Measurements from ENCODE around the gene CLDND1.

Gene CLDND1

GRCh38 chr3:98542623-98543022 lies 19.9 kb upstream of the CLDND1 start:
- H3K4me2 ChIP-seq, result no peak overlapping the region
- H3K9ac ChIP-seq, result no peak overlapping the region
- H3K9me3 ChIP-seq (replicated peaks in 1 of 11), result no peaks in the 10 kb centered on the region
- H3K27ac ChIP-seq, result no peak overlapping the region
- no peaks in the 10 kb centered on the region for H3K27me3 ChIP-seq
- H3K36me3 ChIP-seq, result no peaks in the 10 kb centered on the region
- H3K4me1 ChIP-seq, result peaks cover 0 to 12% (median 0%) of the 10 kb centered on the region in 10 experiments; a peak in 7 of 20 replicates
- no peaks in the 10 kb centered on the region for H4K20me1 ChIP-seq
- TF ChIP-seq Cebpa-rat (IDR thresholded peaks at IDR 0.05), result no peak
- H3K4me3 ChIP-seq, result no peak overlapping the region

- Histone ChIP-seq H3K27me3 (no peaks in the 10 kb centered on the region), H3K4me3 (no peak overlapping the region)
These were observed 19.0 kb upstream of the CLDND1 start for GRCh38 chr3:98541695-98542094.

GRCh38 chr3:98540346-98540745 lies 17.6 kb upstream of the CLDND1 start:
- H3K27ac ChIP-seq, result no peak overlapping the region
- no peaks in the 10 kb centered on the region for H3K36me3 ChIP-seq
- H3K4me1 ChIP-seq, result peaks cover 0 to 12% (median 0%) of the 10 kb centered on the region in 10 experiments; a peak in 7 of 20 replicates
- TF ChIP-seq Cebpa-rat (IDR thresholded peaks at IDR 0.05), result no peak
- H3K27me3 ChIP-seq, result no peaks in the 10 kb centered on the region
- H4K20me1 ChIP-seq, result no peaks in the 10 kb centered on the region
- H3K9ac ChIP-seq, result no peak overlapping the region
- no peak overlapping the region for H3K4me3 ChIP-seq
- H3K4me2 ChIP-seq, result peak overlapping the region in 2 of 11 experiments; percentile 16 to 35; a peak in 3 of 22 replicates
- no peaks in the 10 kb centered on the region for H3K9me3 ChIP-seq (replicated peaks in 1 of 11)

More at GRCh38 chr3:98541695-98542094, 19.0 kb upstream of the CLDND1 start:
- Histone ChIP-seq H3K27ac (no peak overlapping the region), H3K9ac (no peak overlapping the region), H3K36me3 (no peaks in the 10 kb centered on the region), H4K20me1 (no peaks in the 10 kb centered on the region), H3K9me3 (replicated peaks in 1 of 11) (no peaks in the 10 kb centered on the region), H3K4me1 (peaks cover 0 to 12% (median 0%) of the 10 kb centered on the region in 10 experiments; a peak in 7 of 20 replicates), H3K4me2 (no peak overlapping the region)
- TF ChIP-seq Cebpa-rat (IDR thresholded peaks at IDR 0.05), result no peak

DNA sequence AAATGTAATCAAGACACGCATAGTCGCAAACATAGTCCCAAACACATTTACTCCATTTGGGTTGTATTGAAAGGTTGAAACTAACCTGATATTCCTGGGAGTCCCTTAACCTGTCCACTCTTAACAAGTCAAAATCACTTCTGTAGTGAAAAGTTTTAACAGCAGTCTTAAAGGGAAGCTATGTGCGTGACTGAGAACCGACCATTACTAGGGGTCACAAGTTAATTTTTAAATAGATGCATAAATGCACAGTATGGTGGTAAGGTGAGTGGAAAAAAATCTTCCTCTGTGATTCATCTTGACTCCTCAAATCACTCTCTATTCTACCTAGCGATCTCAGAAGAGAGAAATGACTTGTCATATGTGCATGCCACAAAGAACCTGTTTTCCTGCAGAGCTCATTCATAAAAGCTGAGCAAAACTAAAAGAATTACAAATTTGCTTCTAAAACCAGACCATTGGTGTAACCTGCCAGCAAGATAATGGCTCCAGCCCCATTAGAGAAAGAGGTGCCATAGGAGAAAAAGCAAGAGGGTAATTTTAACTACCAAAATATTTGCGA lies 13.8 kb upstream of the CLDND1 start:
- Histone ChIP-seq H3K4me3 (no peak overlapping the region), H3K9ac (no peak overlapping the region), H4K20me1 (no peaks in the 10 kb centered on the region), H3K27me3 (no peaks in the 10 kb centered on the region), H3K4me2 (no peak overlapping the region), H3K9me3 (replicated peaks in 1 of 11) (no peaks in the 10 kb centered on the region), H3K27ac (no peak overlapping the region), H3K4me1 (peaks cover 0 to 24% (median 4%) of the 10 kb centered on the region in 10 experiments; a peak in 9 of 20 replicates), H3K36me3 (no peaks in the 10 kb centered on the region)
- TF ChIP-seq Cebpa-rat (IDR thresholded peaks at IDR 0.05), result no peak

GRCh38 chr3:98534734-98535133 lies 12.0 kb upstream of the CLDND1 start:
- no peak overlapping the region for H3K9ac ChIP-seq
- no peaks in the 10 kb centered on the region for H3K27me3 ChIP-seq
- H3K4me3 ChIP-seq, result no peak overlapping the region
- no peaks in the 10 kb centered on the region for H3K9me3 ChIP-seq (replicated peaks in 1 of 11)
- no peaks in the 10 kb centered on the region for H4K20me1 ChIP-seq
- H3K27ac ChIP-seq, result no peak overlapping the region
- no peaks in the 10 kb centered on the region for H3K36me3 ChIP-seq
- H3K4me1 ChIP-seq, result peaks cover 0 to 16% (median 4%) of the 10 kb centered on the region in 10 experiments; a peak in 9 of 20 replicates
- H3K4me2 ChIP-seq, result no peak overlapping the region
- TF ChIP-seq Cebpa-rat (IDR thresholded peaks at IDR 0.05), result no peak

- Histone ChIP-seq H3K9ac (no peak overlapping the region), H3K4me3 (no peak overlapping the region), H3K4me1 (peaks cover 0 to 16% (median 4%) of the 10 kb centered on the region in 10 experiments; a peak in 9 of 20 replicates), H3K36me3 (no peaks in the 10 kb centered on the region), H3K27me3 (no peaks in the 10 kb centered on the region), H3K27ac (no peak overlapping the region), H4K20me1 (no peaks in the 10 kb centered on the region), H3K4me2 (no peak overlapping the region), H3K9me3 (replicated peaks in 1 of 11) (no peaks in the 10 kb centered on the region)
- no peak for TF ChIP-seq Cebpa-rat (IDR thresholded peaks at IDR 0.05)
These were observed 11.5 kb upstream of the CLDND1 start for GRCh38 chr3:98534168-98534567.

GRCh38 chr3:98532709-98533571 lies 10.2 kb upstream of the CLDND1 start:
- no peaks in the 10 kb centered on the region for H4K20me1 ChIP-seq
- H3K4me2 ChIP-seq, result peak overlapping the region in 5 of 11 experiments; percentile 19 to 56 (median 40); a peak in 8 of 22 replicates
- 0 out of 22 replicates have a peak overlapping the region, but pooled peaks of 2 of the 11 experiments have one; percentile 23 to 26 for H3K27ac ChIP-seq
- H3K9me3 ChIP-seq (replicated peaks in 1 of 11), result no peaks in the 10 kb centered on the region
- H3K27me3 ChIP-seq, result no peaks in the 10 kb centered on the region
- no peak for TF ChIP-seq Cebpa-rat (IDR thresholded peaks at IDR 0.05)
- no peak overlapping the region for H3K4me3 ChIP-seq
- no peak overlapping the region for H3K9ac ChIP-seq
- H3K36me3 ChIP-seq, result no peaks in the 10 kb centered on the region
- peaks cover 0 to 16% (median 4%) of the 10 kb centered on the region in 10 experiments; a peak in 9 of 20 replicates for H3K4me1 ChIP-seq

- H3K9me3 ChIP-seq (replicated peaks in 1 of 11), result no peaks in the 10 kb centered on the region
- H3K4me1 ChIP-seq, result peaks cover 0 to 16% (median 4%) of the 10 kb centered on the region in 10 experiments; a peak in 9 of 20 replicates
- no peaks in the 10 kb centered on the region for H4K20me1 ChIP-seq
- no peaks in the 10 kb centered on the region for H3K36me3 ChIP-seq
- no peak for TF ChIP-seq Cebpa-rat (IDR thresholded peaks at IDR 0.05)
- no peak overlapping the region for H3K27ac ChIP-seq
- no peak overlapping the region for H3K9ac ChIP-seq
- H3K27me3 ChIP-seq, result no peaks in the 10 kb centered on the region
- H3K4me3 ChIP-seq, result no peak overlapping the region
- 0 out of 22 replicates have a peak overlapping the region, but pooled peaks of 2 of the 11 experiments have one; percentile 19 to 40 for H3K4me2 ChIP-seq
These were observed 9.6 kb upstream of the CLDND1 start for GRCh38 chr3:98532275-98532637.

DNA sequence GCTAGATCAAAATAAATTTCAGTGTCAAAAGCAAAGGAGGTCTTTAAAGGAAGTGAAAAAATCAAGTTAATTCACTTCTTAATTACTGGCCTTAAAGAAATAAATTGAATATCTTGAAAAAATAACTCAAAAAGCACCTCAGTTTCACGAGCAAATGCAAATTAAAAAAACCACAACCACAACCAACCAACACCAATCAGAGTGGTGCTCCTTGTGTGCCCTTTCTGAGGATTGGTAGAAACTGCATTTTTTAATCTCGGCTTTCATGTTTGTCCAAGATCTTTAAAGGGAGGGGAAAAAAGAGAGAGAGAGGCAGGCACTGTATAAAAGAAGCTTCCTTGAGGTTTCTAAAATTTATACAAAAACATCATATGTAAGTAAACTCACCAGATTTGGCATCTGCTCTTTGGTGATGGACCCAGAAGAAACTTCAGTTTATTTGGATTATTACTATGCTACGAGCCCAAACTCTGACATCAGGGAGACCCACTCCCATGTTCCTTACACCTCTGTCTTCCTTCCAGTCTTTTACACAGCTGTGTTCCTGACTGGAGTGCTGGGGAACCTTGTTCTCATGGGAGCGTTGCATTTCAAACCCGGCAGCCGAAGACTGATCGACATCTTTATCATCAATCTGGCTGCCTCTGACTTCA lies 9.0 kb upstream of the CLDND1 start, which contains the start of gene GPR15:
Gene GPR15, plus strand, starts transcription at position 357 of the 653 bp plus-strand sequence. Its CDS starts 56 bp downstream, at position 413.
- no peak within 1 kb of the TSS for H3K9ac ChIP-seq
- TF ChIP-seq Cebpa-rat (IDR thresholded peaks at IDR 0.05), result no peak
- no peak within 1 kb of the TSS for H3K4me3 ChIP-seq
- no peaks in the 10 kb centered on the region for H3K36me3 ChIP-seq
- peak within 1 kb of the TSS in 5 of 11 experiments; percentile 19 to 56 (median 40); a peak in 6 of 22 replicates for H3K4me2 ChIP-seq
- no peaks in the 10 kb centered on the region for H4K20me1 ChIP-seq
- H3K27ac ChIP-seq, result no peak within 1 kb of the TSS
- H3K27me3 ChIP-seq, result no peaks in the 10 kb centered on the region
- H3K4me1 ChIP-seq, result peaks cover 0 to 16% (median 4%) of the 10 kb centered on the region in 10 experiments; a peak in 9 of 20 replicates
- H3K9me3 ChIP-seq (replicated peaks in 1 of 11), result no peaks in the 10 kb centered on the region

Measured in BLaER1 treated with 17β-estradiol and CSF1 and Interleukin-3, amounts not matched to agents 10 nM and 100 nM (cell line).